ENCODE measurements around the gene TMCO4.

The TMCO4 gene

DNA sequence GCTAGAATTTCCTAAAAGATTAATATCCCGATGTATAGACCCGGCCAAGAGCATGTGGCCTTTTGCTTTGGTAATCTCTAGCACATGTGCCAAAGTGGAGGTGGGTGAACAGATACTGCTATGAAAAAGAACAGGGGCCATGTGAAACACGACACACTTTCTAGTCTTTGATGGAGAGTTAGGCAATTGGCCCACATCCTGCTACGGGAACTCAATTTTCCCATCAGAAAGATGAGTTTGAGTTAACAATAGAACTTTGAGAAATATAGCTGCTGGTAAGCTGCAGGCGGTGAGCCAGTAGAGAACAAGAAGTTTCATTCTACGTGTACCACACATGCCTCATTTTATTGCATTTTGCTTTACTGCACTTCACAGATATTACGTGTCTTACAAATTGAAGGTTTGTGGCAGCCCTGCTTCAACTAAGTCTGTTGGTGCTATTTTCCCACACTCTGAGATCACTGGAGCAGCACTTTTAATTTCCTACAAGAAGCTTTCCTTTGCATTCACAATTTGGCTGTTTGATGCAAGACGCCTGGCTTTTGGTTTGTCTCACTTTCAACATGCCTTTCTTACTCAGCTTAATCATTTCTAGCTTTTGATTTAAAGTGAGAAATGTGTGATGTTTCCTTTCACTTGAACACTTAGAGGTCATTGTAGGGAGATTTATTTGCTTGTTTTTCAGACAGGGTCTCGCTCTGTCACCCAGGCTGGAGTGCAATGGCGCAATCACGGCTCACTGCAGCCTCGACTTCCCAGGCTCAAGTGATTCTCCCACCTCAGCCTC is 88.7 kb downstream of the TMCO4 start:
- DNase-seq = no peak

DNA sequence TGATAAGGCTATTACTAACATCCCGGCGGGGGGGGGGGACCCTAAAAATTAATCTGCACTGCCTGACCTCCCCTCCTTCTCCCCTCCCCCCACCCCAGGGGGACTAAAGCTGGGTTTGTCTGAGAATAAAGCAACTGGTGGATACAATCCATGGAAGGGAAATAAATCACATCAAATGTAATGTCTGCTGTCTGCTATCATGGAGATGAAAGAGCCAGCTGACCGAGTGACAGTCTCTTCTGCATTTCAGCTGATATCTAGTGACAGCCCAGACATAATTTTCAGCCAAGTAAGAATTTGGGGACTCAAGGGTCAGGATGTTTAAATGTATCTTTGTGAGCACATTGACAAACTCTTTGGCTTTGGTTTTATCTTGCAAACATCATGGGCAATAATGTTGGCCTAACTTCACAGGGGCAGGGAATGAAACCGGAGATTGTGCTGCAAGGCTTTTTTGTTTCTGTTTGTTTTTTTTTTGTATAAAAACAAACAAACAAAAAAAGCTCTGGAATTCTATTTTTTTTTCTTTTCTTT is 90.4 kb downstream of the TMCO4 start:
- no peak for DNase-seq

DNA sequence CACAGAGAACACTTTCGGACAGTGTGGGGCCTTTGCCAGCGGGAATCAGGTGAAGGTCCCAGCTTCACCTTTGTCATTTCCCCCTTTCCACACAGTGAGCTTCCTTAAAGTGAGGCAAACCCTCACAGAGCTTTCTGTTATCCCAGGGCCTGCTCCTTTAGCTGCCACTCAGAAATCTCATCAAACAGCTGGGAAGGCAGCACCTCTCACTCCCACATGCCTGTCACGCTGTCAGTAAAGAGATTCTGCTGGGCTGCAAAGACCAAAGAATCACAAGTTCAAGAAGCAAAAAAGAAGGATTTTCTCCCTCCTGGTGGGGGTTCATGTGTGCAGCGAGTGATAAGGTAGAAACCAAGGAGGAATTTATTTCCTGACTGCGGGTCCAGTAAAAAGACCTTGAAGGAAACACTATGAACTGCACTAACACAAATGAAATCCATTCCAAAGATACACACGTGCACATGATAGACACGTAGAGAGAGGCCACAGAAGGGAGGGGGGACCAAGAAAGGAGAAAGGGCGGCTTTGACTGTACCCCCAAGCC is 91.1 kb downstream of the TMCO4 start:
- no peak for DNase-seq

DNA sequence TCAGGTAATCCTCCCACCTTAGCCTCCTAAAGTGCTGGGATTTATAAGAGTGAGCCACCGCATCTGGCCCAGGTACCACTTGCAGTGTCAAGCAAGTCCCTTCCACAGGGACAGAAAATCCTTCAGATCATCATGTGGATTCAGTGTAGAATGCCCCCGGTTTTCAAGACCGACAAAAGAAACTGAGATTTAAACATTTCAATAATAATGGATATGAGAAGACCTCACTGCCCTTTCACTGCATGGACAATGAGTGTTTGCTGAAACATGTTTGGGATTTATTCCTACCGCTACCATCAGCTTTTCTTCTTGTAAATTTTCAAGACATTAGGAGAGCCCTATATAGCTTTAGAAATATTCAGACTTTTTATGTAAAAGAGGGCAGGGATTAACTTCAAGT is 93.6 kb downstream of the TMCO4 start:
- no peak for DNase-seq

DNA sequence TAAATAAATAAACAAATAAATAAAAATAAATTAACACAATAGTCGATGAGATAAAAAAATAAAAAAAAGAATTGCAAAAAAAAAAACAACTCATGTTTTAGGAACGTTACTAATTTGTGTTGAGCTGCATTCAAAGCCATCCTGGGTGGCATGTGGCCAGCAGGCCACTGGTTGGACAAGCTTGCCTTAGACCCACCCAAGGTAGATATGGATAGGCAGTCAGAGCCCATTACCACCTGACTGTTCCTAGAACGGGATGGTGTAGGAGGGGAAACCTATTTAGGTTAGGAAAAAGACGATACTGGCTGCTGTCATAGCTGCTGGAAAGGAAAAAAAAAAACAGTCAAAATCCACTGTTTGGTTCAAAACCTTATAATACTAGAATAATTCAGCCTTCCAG is 94.3 kb downstream of the TMCO4 start:
- no peak for DNase-seq

DNA sequence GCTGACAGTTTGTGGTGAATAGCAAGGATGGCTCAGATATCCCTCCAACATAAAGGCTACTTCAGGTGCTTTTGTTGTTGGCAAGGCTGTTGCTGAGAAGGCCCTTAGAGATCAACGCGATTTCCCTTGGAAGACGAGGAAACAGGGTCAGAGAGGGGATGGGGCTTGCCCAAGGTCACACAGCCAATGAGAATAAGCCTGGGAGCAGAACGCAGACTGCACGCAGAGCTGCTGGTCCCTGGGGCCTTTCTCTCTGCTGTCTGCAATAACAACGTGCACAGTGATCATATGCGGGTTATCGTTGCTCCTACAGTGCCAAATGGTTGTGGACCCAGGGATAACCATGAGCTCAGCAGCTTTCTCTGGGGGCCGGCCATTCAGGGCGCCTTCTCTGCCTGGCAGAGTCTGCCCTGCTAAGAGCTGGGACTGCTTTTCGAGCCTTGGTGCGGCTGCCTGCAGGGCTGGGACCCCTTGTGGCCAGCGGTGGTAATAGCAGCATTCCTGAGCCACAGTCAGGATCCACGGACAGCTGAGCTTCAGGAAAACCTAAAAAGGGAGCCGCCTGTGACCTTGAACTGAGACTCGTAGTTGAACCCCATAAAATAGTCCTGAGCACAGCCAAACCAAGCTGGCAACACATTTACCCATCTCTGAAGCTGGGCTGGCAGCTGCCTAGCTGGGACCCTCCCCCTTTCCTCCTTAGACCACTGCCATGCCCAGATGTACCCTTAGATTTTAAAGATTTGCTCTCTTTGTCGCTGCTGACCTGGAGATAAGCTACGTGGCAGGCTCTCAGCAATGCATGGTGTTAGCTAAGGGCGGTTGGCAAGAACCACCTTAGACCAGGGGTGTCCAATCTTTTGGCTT is 95.2 kb downstream of the TMCO4 start:
- DNase-seq = peak; percentile 42 to 69 (median 57)

DNA sequence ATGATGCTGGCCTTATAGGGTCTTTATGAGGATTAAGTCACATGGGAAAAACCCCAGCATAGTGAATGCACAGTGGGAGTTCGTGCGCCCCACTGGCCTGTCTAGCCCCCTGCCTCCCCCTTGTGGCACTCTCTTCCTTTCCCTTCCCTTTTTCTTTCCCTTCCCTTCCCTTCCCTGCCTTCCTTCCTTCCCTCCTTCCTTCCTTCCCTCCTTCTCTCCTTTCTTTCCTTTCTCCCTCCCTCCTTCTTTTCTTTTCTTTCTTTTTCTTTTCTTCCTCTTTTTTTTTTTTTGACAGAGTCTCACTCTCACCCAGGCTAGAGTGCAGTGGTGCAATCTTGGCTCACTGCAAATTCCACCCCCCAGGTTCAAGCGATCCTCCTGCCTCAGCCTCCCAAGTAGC is 96.4 kb downstream of the TMCO4 start:
- DNase-seq = no peak

DNA sequence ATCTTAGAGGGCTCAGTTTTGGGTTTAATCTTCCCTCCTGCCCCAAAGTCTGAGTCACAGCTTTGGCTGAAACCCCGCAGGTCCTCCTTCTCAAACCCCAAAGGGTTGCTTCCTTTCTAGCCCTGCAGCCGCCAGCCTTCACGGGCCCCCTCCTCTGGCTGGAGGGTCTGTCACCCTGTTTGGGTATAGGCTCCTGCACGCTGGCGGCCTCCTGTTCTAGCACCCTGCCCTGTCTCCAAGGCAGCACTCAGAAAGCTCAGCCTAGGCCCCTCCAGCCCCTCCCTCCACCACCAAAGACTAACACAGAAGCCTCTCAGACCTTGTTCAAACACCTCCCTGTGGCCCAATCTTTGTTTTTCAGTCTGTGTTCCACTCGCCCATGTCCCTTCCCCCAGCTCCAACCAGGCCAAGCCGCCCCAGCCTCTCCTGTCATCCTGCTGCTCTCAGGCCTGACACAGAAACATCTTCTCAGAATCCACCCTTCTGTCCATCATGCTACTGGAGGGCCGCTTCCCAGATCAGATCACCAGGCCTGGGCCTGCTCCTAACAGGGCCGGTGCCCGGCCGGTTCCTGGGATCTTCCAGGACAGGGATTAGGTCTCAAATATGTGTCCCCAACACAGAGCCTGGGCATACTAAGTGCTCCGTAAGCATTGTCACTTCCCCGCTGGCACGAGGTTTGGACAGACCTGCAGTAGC is 99.5 kb downstream of the TMCO4 start:
- no peak for DNase-seq

DNA sequence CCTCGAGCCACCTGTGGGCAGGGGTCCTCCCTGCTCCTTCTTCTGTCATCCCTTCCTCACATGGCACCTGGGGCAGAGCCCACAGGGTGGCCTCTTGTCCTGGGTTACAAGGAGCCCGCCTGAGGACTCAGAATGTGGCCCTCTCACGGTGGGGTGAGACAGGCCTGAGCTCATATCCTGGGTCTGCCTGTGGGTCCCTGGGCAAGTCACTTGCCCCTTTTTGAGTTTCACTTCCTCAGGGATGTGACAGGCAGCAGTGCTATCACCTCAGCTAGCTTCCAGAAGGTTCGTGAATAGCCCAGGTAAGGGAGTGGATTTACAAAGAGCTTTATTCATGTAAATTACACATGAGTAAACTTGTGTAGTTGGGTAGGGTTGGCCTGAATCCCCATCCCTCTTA is 101.5 kb downstream of the TMCO4 start:
- DNase-seq = no peak

DNA sequence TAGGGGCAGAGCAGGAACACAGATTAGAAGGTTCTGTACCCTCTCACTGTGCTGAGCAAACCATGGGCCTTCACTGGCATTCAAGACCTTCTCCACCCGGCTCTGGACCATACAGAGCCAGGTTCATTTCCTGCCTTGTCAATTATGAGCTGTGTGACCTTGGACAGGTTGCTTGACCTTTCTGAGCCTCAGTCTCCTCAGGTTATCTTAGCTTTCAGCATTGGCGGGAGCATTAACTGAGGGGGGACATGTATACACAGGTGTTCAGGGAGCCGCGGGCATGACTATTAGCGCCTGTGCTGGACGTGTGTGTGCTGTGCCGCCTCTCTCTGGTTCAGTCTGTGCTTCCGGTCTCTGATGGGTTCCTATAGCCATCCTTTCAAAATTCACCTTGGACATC is 102.9 kb downstream of the TMCO4 start:
- no peak for DNase-seq

DNA sequence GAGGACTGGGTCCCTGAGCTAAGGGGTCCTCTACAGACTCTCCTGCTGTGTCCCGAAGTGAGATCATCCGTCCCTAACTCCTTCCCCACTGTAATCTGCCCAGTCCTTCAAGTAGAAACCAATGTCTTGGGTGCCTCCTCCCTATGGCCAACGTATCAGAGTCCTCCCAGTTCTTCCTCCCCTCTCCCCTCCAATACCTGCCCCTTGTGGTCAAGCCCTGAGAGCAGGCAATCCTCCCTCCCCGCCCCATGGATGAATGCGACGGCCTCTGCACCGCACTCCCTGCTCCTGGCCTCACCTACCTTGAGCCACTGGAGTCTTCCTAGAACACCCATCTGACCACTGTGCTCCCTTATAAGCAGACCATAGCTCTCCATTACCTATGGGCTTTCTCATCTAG is 103.9 kb downstream of the TMCO4 start:
- DNase-seq = no peak

DNA sequence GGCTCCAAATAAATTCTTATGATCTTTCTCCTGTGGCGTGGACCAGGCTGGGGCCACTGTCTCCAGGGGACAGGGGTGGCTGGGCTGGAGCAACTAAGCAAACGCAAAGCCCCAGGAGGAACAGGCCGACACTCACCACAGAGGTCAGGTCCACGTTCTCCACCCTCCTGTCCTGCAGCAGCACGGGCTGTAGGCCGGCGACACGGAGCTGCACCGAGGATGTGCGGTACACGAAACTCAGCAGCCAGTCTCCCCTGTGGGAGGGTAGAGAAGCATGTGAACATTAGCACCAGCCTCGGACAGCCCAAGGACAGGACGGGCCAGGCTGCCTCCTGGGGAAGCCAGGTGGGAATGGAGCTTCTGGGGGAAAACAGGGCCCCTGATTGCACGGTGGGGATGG is 105.4 kb downstream of the TMCO4 start:
- DNase-seq = no peak

DNA sequence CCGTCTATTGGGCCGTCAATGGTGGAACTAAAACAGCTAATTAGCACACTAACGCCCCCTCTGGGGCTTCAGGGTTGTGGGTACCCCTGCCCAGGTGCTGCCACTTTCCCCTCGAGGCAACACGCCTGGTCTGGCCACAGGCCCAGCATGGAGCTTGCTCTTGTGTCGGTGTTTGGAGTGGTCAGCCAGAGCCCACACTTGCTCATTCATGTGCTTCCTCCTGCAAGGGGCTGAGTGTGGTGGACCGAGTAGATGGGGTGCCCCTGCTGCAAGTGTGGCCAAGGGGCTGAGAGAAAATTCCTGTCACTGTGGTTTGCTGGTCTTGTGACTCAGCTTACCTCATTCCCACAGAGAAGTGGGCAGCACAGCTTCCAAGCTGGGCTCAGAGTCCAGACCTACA is 109.4 kb downstream of the TMCO4 start:
- DNase-seq = no peak

DNA sequence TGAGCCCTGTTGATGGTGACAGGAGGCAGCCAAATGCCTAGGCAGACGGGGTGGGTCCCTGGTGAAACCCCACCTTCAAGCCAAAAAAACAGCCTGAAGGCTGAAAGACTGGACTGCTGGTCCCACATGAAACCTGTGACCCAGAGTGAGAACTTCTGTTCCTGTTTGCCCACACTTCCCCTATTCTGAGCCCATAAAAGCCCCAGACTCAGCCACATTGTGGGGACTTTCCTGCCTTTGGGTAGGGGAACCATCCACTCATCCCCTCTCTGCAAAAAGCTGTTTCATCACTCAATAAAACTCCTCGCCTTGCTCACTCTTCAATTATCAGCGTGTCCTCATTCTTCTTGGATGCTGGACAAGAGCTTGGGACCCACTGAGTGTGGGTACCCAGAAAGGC is 109.9 kb downstream of the TMCO4 start:
- no peak for DNase-seq

DNA sequence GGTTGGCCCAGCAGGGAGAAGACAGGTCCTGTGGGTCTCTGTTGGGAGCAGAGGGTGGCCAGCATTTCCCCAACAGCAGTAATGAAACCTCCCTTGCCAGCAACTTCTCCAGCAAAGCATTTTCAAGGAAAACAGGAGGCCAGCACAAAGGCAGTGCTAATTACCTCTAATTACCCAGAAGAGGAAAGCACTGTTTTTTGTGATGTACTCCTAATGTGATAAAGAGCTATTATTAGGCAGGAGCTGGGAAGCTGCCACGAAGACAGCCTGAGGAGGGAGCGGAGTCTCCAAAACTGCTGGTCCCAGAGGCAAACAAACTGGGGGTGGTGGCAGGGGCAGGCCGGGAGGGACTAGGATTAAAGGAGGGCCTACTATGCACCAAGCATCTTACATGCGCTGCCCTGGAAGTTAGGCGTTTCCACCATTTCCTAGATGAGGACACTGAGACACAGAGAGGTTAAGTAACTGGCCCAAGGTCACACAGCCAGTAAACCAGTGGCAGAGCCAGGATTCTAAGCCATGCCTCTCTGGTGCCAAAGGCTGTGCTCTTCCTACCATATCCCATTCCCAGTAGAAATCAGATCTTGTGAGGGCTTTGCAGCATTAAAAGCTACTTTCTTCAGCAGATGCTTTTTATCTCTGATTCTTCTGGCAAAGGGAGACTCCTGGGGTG is 110.5 kb downstream of the TMCO4 start:
- DNase-seq = peak in 2 of 3 experiments; percentile 43 to 80

DNA sequence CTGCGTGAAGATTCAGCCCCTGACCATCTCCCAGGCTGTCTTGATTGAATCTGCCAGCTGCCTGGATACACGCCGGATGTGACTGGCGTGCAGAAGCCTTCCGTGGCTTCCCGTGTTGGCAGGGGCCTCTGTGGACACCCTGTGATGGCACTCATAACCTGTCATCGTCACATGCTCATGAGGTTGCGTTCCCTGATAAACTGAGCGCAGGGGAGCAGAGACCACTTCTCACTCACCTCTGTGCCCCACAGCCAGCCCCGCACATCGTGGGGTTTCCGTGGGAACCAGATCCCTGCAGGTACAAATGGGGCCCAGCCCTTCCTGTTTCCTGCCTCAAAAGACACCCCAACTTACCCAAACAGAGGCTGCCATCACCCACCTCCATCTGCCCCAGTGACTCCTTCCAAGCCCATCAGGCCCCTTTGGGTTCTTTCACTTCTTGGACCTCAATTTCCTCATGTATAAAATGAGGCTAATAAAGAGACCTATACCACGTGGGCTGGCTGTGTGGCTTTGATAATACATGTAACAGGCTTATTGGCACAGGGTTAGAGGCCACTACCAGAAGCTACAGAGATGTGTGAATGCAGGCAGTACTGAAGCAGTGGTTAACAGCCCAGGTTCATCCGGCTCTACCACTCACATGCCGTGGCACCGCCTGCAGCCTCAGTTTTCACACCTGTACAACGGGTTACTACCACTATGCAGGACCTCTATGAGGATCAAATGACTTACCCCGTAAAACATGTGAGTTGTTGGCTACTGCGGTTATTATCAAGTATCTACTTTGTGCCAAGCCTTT is 111.5 kb downstream of the TMCO4 start:
- DNase-seq = no peak

DNA sequence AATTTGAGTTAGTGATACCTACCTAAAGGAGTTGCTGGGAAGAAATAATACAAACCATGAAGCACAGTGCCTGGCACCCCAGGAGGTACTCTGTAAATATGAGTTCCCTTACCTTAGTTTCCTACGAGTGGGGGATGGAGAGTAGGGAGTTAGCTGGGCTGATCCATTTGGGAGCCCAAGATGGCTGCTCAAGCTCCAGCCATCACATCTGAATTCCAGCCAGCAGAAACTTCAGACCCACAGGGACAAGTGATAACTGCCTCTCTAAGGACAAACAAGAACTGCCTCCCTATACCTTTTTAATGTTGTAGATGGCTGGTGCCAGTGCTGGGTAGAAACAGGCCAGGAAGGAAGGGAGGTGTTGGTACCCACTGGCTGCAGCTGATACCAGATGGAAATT is 112.3 kb downstream of the TMCO4 start:
- no peak for DNase-seq

DNA sequence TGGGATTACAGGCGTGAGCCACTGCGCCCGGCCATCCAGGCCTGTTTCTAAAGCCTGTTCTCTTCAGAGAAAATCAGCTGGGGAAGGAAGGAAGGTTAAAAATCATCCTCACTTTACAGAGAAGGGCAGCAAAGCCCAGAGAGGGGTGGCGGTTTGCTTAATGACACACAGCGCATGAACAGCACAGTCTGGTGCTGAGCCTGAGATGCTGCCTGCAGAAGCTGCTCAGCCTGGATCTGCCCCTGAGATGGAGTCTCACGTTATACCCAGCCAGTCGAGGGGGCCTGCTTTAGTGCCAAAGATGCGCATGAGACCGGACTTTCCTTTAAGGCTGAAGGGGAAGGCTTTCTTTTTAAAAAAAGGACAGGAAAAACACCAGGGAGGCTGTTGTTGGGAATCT is 113.7 kb downstream of the TMCO4 start:
- no peak for DNase-seq

DNA sequence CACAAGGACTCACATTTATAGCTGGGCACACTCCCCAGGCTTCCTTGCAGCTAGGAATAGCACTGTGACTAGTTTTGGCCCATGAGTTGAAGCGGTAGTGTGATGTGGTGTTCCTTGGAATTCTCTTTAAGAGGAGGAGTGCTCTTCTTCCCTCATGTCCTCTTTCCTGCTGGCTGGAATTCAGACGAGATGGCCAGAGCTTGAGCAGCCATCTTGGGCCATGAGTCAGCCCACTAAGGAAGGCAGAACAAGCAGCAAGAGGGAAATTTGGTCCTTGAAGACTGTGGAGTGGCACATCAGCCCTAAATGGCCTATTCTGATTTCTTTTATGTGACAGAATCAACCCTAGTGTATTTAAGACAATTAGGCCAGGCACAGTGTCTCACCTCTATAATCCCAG is 115.0 kb downstream of the TMCO4 start:
- DNase-seq = no peak

DNA sequence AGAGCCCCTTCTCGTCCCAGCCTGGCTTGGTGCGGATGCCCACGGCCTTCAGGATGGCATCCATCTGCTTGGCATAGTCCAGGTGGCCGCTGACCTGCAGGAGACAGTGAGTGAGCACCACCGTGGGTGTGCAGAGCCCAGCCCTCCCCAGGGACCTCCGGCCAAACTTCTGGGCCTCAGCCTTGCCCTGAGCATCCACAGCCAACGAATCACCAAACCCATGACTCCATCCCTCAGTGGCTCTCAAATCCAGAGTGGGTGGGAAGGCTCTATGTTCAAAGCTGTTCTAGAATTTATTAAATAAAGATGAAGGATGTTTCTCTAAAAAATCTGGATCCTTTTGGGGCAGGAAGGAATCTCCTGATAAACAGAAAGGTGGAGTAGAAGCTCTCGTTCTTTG is 116.4 kb downstream of the TMCO4 start:
- no peak for DNase-seq

DNA sequence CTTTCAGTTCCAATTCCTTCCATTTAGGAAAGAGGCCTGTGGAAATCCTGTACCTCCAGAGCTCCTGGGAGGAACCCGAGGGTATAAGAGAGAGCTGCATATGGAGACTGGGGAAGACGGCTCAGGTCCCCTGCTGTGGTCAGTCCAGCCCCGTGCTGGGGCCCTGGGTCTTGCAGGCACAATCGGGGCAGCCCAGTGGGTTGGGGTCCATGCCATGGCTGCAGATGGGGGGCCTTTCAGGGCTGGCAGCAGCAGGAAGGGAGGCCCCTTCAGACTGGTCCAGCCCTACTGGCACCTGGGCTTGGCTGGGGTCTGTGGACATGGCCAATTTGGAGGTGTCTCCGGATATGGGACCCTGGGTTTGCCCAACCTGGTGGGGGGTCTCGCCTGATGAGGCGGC is 116.8 kb downstream of the TMCO4 start:
- no peak for DNase-seq

DNA sequence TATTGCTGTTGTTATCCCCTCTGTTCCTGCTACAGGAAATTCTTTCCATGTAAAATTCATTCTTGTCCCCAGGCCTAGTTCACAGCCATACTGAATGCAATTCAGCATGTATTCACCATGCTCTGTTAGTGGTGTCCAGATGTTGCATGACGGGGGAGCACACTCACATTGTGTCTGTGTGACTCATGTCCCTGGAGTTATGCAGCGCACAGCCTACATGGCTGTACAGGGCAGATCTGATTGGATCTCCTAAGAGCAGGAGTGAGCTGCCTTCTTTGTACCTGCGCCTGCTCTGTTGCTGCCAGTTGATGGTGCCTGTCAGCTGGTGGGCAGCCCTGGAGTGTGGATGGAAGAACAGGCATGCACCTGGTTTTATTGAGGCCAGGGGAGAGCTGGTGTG is 117.5 kb downstream of the TMCO4 start:
- no peak for DNase-seq
